NT2/D1 (cell line): ENCODE measurements around the gene DUSP6.

ENCODE experiments used
- DNase-seq: peaks from one replicate; pipeline ENCODE4 v3.0.0-alpha.2; 2011; ENCODE audit warnings: low read depth, low spot score
- H3K27me3 ChIP-seq: 2 replicates; pipeline ENCODE4 v1.6.0; 2011; ENCODE audit warnings: mild to moderate bottlenecking; ENCODE audit not compliant: insufficient read length, insufficient read depth
- H3K36me3 ChIP-seq: 2 replicates; pipeline ENCODE4 v1.6.1; 2011; ENCODE audit warnings: mild to moderate bottlenecking, low read length, mixed read lengths; ENCODE audit not compliant: insufficient read depth, insufficient read length
- H3K4me1 ChIP-seq: 2 replicates; pipeline ENCODE4 v1.5.1; 2011; ENCODE audit not compliant: insufficient read depth, insufficient read length
- H3K4me3 ChIP-seq: 2 replicates; pipeline ENCODE4 v1.5.1; 2011; ENCODE audit warnings: low read depth; ENCODE audit not compliant: insufficient read length
- H3K9ac ChIP-seq: 2 replicates; pipeline ENCODE4 v1.6.0; 2011; ENCODE audit warnings: low read depth; ENCODE audit not compliant: insufficient read length
- H3K9me3 ChIP-seq: 2 replicates; pipeline ENCODE4 v1.5.1; 2011; ENCODE audit warnings: mild to moderate bottlenecking, low read length; ENCODE audit not compliant: insufficient read depth
- SUZ12 ChIP-seq: IDR thresholded peaks from 2 replicates; pipeline ENCODE4 v1.6.1; 2011; ENCODE audit not compliant: insufficient read length, insufficient read depth; ENCODE audit errors: extremely low read depth
- YY1 ChIP-seq: IDR thresholded peaks from 2 replicates; pipeline ENCODE4 v1.6.1; 2011; ENCODE audit not compliant: insufficient read length, insufficient read depth
- ZNF274 ChIP-seq: IDR thresholded peaks from 2 replicates; pipeline ENCODE4 v1.6.1; 2011; ENCODE audit warnings: mild to moderate bottlenecking, low read depth, low read length

Gene DUSP6

GRCh38 chr12:89354612-89355067, 2.3 kb upstream of the DUSP6 start:
- H3K9me3 ChIP-seq: no peaks in the 10 kb centered on the region
- TF ChIP-seq YY1 (no peak), SUZ12 (no peak), ZNF274 (no peak)
- H3K27me3 ChIP-seq: peaks cover 81% of the 10 kb centered on the region
- peak overlapping the region; percentile 55 for H3K4me3 ChIP-seq
- peaks cover 7% of the 10 kb centered on the region for H3K4me1 ChIP-seq
- no peaks in the 10 kb centered on the region for H3K36me3 ChIP-seq
- peak overlapping the region; percentile 59 for H3K9ac ChIP-seq
- DNase-seq: no peak

GRCh38 chr12:89353823-89354611, 1.7 kb upstream of the DUSP6 start:
- H3K4me1 ChIP-seq: peaks cover 10% of the 10 kb centered on the region
- DNase-seq: peak; percentile 87
- TF ChIP-seq SUZ12 (peak; percentile 3), ZNF274 (no peak)
- H3K4me3 ChIP-seq: peak overlapping the region; percentile 55
- H3K9me3 ChIP-seq: no peaks in the 10 kb centered on the region
- peaks cover 4% of the 10 kb centered on the region for H3K36me3 ChIP-seq
- peaks cover 81% of the 10 kb centered on the region for H3K27me3 ChIP-seq
- H3K9ac ChIP-seq: peak overlapping the region; percentile 59

DNA sequence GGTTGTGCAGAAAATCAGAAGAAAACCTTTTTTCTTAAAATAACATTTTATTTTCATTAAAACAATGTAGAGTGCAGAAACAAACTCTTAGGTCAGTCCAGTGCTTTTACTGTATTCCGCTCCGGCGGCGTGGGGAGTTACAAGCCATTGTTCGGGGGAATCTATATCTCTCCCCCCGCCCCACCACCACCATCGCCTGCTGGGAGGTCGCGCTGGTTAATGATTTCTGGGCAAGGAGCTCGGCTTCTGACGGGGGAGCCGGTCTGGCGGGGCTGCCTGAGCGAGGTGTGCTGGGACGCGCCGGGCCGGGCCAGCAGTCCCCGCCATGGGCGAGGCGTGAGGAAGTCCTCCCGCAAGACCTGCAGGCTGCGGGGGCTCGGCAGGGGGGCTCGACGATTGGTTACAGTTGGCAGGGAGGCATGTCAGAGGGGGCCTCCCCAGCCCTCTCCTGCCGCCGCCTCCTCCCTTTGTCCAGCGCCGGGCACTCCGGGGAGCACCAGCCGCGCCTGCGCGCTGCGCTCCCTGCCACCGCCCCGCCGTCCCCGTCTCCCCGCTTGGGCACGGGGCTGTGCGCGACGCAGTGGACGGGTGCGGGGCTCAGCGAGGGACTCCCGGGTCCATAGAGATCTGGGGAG, 1.0 kb upstream of the DUSP6 start:
- no peak for TF ChIP-seq YY1
- TF ChIP-seq SUZ12: no peak
- TF ChIP-seq ZNF274: no peak
- Histone ChIP-seq H3K4me3 (peak overlapping the region; percentile 55), H3K9ac (peak overlapping the region; percentile 29), H3K4me1 (peaks cover 10% of the 10 kb centered on the region), H3K9me3 (no peaks in the 10 kb centered on the region), H3K27me3 (peaks cover 81% of the 10 kb centered on the region), H3K36me3 (peaks cover 11% of the 10 kb centered on the region)
- peak; percentile 57 for DNase-seq

GRCh38 chr12:89352242-89352491, 134 bp downstream of the DUSP6 start:
- H3K9ac ChIP-seq: no peak overlapping the region
- TF ChIP-seq YY1: no peak
- TF ChIP-seq SUZ12: no peak
- TF ChIP-seq ZNF274: no peak
- no peak for DNase-seq
- H3K4me1 ChIP-seq: peaks cover 10% of the 10 kb centered on the region
- H3K9me3 ChIP-seq: no peaks in the 10 kb centered on the region
- peaks cover 11% of the 10 kb centered on the region for H3K36me3 ChIP-seq
- peak overlapping the region; percentile 69 for H3K4me3 ChIP-seq
- peaks cover 81% of the 10 kb centered on the region for H3K27me3 ChIP-seq

GRCh38 chr12:89351489-89352241, 636 bp downstream of the DUSP6 start:
- H3K36me3 ChIP-seq: peaks cover 11% of the 10 kb centered on the region
- peak overlapping the region; percentile 69 for H3K4me3 ChIP-seq
- H3K9ac ChIP-seq: peak overlapping the region; percentile 70
- TF ChIP-seq SUZ12 (peak; percentile 89), YY1 (no peak)
- H3K27me3 ChIP-seq: peaks cover 81% of the 10 kb centered on the region
- H3K4me1 ChIP-seq: peaks cover 10% of the 10 kb centered on the region
- H3K9me3 ChIP-seq: no peaks in the 10 kb centered on the region
- DNase-seq: no peak

GRCh38 chr12:89350630-89351488, 1.4 kb downstream of the DUSP6 start:
- Histone ChIP-seq H3K36me3 (peaks cover 11% of the 10 kb centered on the region), H3K9ac (peak overlapping the region; percentile 70), H3K4me3 (peak overlapping the region; percentile 69), H3K27me3 (peaks cover 81% of the 10 kb centered on the region), H3K9me3 (no peaks in the 10 kb centered on the region), H3K4me1 (peaks cover 10% of the 10 kb centered on the region)
- TF ChIP-seq SUZ12: no peak
- TF ChIP-seq YY1: no peak
- TF ChIP-seq ZNF274: no peak
- no peak for DNase-seq

- H3K4me1 ChIP-seq: peaks cover 10% of the 10 kb centered on the region
- H3K9me3 ChIP-seq: no peaks in the 10 kb centered on the region
- no peak overlapping the region for H3K9ac ChIP-seq
- no peak for DNase-seq
- peaks cover 81% of the 10 kb centered on the region for H3K27me3 ChIP-seq
- no peak for TF ChIP-seq YY1
- TF ChIP-seq SUZ12: no peak
- H3K36me3 ChIP-seq: peaks cover 11% of the 10 kb centered on the region
- H3K4me3 ChIP-seq: no peak overlapping the region
These were observed 2.1 kb downstream of the DUSP6 start for GRCh38 chr12:89350260-89350629.
